Neuronal stem cell (in vitro differentiated cells): ENCODE measurements around the gene OR51A4.
"Not testable (repeated sequence)": the region's sequence is repeated elsewhere in the genome, so short reads cannot be mapped to it uniquely, and the experiment has no call there.

Source experiments
- DNase-seq: peaks from one replicate; pipeline ENCODE4 v3.0.0-alpha.2; 2013; ENCODE audit warnings: low spot score
- H2AFZ ChIP-seq: one replicate; pipeline ENCODE4 v1.6.1; 2013; ENCODE audit warnings: mild to moderate bottlenecking, low read length, inconsistent platforms
- H2AK5ac ChIP-seq: 2 replicates; pipeline ENCODE4 v1.6.1; 2013; ENCODE audit warnings: low read depth, mild to moderate bottlenecking, inconsistent platforms, low read length, moderate library complexity, mixed read lengths
- H2BK120ac ChIP-seq: 2 replicates; pipeline ENCODE4 v1.6.1; 2013; ENCODE audit warnings: low read depth, mild to moderate bottlenecking, inconsistent platforms, low read length, moderate library complexity, mixed read lengths
- H2BK12ac ChIP-seq: one replicate; pipeline ENCODE4 v1.6.1; 2013; ENCODE audit warnings: low read length, inconsistent platforms
- H2BK15ac ChIP-seq: 2 replicates; pipeline ENCODE4 v1.6.1; 2013; ENCODE audit warnings: mild to moderate bottlenecking, low read length, inconsistent platforms, mixed read lengths
- H2BK5ac ChIP-seq: one replicate; pipeline ENCODE4 v1.6.1; 2013; ENCODE audit warnings: inconsistent platforms, mild to moderate bottlenecking, low read length, moderate library complexity
- H3K14ac ChIP-seq: one replicate; pipeline ENCODE4 v1.6.1; 2013; ENCODE audit warnings: low read length, inconsistent platforms
- H3K18ac ChIP-seq: 2 replicates; pipeline ENCODE4 v1.6.1; 2013; ENCODE audit warnings: low read length, inconsistent platforms
- H3K23ac ChIP-seq: 2 replicates; pipeline ENCODE4 v1.6.1; 2013; ENCODE audit warnings: low read depth, mild to moderate bottlenecking, mixed read lengths, low read length, inconsistent platforms; ENCODE audit not compliant: poor library complexity
- H3K27ac ChIP-seq: replicated peaks from 3 replicates; pipeline ENCODE4 v1.5.1; 2013; ENCODE audit warnings: low read length, inconsistent platforms
- H3K27me3 ChIP-seq, 3 experiments: 2 replicates each; pipeline ENCODE4 v1.6.1; 2013; ENCODE audit warnings: low read length in 3 of 3, mild to moderate bottlenecking in 2 of 3, inconsistent platforms in 1 of 3, low read depth in 1 of 3, mixed read lengths in 1 of 3, moderate library complexity in 1 of 3; ENCODE audit not compliant: control insufficient read depth in 3 of 3, insufficient read depth in 3 of 3
- H3K36me3 ChIP-seq, 2 donors: replicated peaks in 1 of 2; 2 replicates each; pipeline ENCODE4 v1.6.1; 2013; ENCODE audit warnings: low read length in 2 of 2; ENCODE audit not compliant: control insufficient read depth in 2 of 2, insufficient read depth in 2 of 2
- H3K4ac ChIP-seq: 2 replicates; pipeline ENCODE4 v1.6.1; 2013; ENCODE audit warnings: inconsistent platforms, mild to moderate bottlenecking, low read length, moderate library complexity
- H3K4me1 ChIP-seq, 2 donors: 1 replicate in 1 of 2; 2 replicates in 1 of 2; pipeline ENCODE4 v1.6.1; 2013; ENCODE audit warnings: low read length in 2 of 2, low read depth in 1 of 2; ENCODE audit not compliant: control insufficient read depth in 2 of 2, insufficient read depth in 1 of 2
- H3K4me2 ChIP-seq: one replicate; pipeline ENCODE4 v1.6.1; 2013; ENCODE audit warnings: mild to moderate bottlenecking, low read length, inconsistent platforms; ENCODE audit not compliant: insufficient read depth, poor library complexity, severe bottlenecking
- H3K4me3 ChIP-seq, 2 donors: 2 replicates each; pipeline ENCODE4 v1.5.1; 2013; ENCODE audit warnings: low read length in 2 of 2, mild to moderate bottlenecking in 2 of 2, inconsistent platforms in 1 of 2, moderate library complexity in 1 of 2
- H3K79me1 ChIP-seq: one replicate; pipeline ENCODE4 v1.6.1; 2013; ENCODE audit warnings: low read depth, mild to moderate bottlenecking, inconsistent platforms, low read length, moderate library complexity
- H3K9ac ChIP-seq: one replicate; pipeline ENCODE4 v1.6.1; 2013; ENCODE audit warnings: mild to moderate bottlenecking, low read depth, low read length, inconsistent platforms; ENCODE audit not compliant: poor library complexity
- H3K9me3 ChIP-seq, 2 donors: replicated peaks in 1 of 2; 2 replicates each; pipeline versions ENCODE3 to v1.6.1; 2013; ENCODE audit warnings: low read length in 2 of 2, mild to moderate bottlenecking in 2 of 2, inconsistent platforms in 1 of 2, low read depth in 1 of 2, mixed read lengths in 1 of 2, moderate library complexity in 1 of 2; ENCODE audit not compliant: control insufficient read depth in 2 of 2, insufficient read depth in 1 of 2
- H4K8ac ChIP-seq: one replicate; pipeline ENCODE4 v1.6.1; 2013; ENCODE audit warnings: low read depth, mild to moderate bottlenecking, inconsistent platforms, low read length, moderate library complexity
- H4K91ac ChIP-seq: one replicate; pipeline ENCODE4 v1.6.1; 2013; ENCODE audit warnings: low read length, low read depth, mild to moderate bottlenecking, inconsistent platforms; ENCODE audit not compliant: poor library complexity
- WGBS, 2 donors: extraction: QIAGEN DNeasy Blood & Tissue Kit; methylation state at CpG; one replicate each; pipeline ENCODE4 v1.1.7; 2013; ENCODE audit warnings: missing lambda C conversion rate in 2 of 2, mixed read lengths in 1 of 2; ENCODE audit not compliant: insufficient read length in 2 of 2, insufficient replicate concordance in 1 of 2; ENCODE audit errors: extremely low coverage in 2 of 2; 5-methylcytosine and 5-hydroxymethylcytosine counted together

Gene OR51A4

GRCh38 chr11:4960877-4961276, 13.5 kb upstream of the OR51A4 start:
- Histone ChIP-seq H3K4me2 (no peak overlapping the region), H3K4me1 (no peaks in the 10 kb centered on the region), H3K14ac (no peak overlapping the region), H3K9ac (no peak overlapping the region), H3K9me3 (peaks cover 0 to 1% of the 10 kb centered on the region in 2 donors), H3K36me3 (no peaks in the 10 kb centered on the region), H4K91ac (no peak overlapping the region), H2AK5ac (no peak overlapping the region), H3K4me3 (no peak overlapping the region), H3K79me1 (no peaks in the 10 kb centered on the region), H3K23ac (no peak overlapping the region), H2AFZ (no peak overlapping the region), H3K27ac (no peak overlapping the region), H3K18ac (no peak overlapping the region), H4K8ac (no peak overlapping the region), H3K4ac (no peak overlapping the region), H2BK5ac (no peak overlapping the region), H2BK15ac (no peak overlapping the region), H2BK12ac (no peak overlapping the region), H2BK120ac (no peak overlapping the region), H3K27me3 (no peaks in the 10 kb centered on the region)
- no CpG with 5 or more reads among the region's 3 CpGs for WGBS, 2 donors
- DNase-seq, result no peak

DNA sequence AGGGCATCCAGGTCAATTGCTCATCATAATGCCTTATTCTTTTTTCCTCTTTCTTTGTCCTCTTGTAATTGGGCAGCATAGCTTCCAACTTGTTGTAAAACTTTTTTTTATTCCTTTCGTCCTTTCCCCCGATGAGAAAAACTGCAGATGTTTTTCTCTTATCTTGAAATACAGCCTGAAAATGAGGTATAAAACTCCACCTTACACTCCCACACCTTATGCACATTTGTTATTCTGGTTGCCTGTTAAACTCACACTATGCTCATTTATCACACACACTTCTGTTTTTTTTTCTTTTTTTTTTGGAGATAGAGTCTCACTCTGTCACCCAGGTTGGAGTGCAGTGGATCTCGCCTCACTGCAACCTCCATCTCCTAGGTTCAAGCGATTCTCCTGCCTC, 10.0 kb upstream of the OR51A4 start:
- Histone ChIP-seq H3K79me1 (no peaks in the 10 kb centered on the region), H2AK5ac (no peak overlapping the region), H3K9me3 (no peaks in the 10 kb centered on the region), H2BK15ac (no peak overlapping the region), H2AFZ (no peak overlapping the region), H4K8ac (no peak overlapping the region), H3K9ac (no peak overlapping the region), H3K23ac (no peak overlapping the region), H2BK5ac (no peak overlapping the region), H3K4me2 (no peak overlapping the region), H2BK12ac (no peak overlapping the region), H2BK120ac (no peak overlapping the region), H3K14ac (no peak overlapping the region), H3K36me3 (no peaks in the 10 kb centered on the region), H3K27ac (no peak overlapping the region), H3K18ac (no peak overlapping the region), H4K91ac (no peak overlapping the region), H3K4me1 (no peaks in the 10 kb centered on the region), H3K27me3 (no peaks in the 10 kb centered on the region), H3K4ac (no peak overlapping the region), H3K4me3 (no peak overlapping the region)
- WGBS, 2 donors, result no CpG with 5 or more reads among the region's 4 CpGs
- DNase-seq, result no peak

DNA sequence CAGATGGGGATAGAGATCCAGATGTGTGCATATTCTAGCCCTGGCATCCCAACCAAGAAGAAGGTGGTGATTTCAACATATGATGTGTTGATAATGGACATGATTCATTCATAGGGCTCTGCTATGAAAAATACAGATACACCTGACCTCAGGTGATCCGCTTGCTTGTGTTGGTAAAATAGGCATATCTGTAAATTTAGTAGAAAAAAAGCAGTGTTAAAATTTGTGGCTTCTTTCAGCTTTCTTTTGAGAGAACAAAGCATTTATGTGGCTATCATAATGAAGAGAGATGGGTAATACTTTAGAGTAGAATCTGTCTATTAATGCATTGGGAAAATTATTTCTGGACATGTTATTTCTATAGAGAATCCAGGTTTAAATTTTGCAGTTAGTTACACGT, 8.2 kb upstream of the OR51A4 start, which contains the start of gene OR51A2:
TSS of gene OR51A2 (minus strand) at position 101 of the 400 bp plus-strand sequence. CDS start at position 101, 0 bp downstream.
- H2BK12ac ChIP-seq, H3K14ac ChIP-seq, H4K8ac ChIP-seq, H2AFZ ChIP-seq, H3K9ac ChIP-seq, H3K4ac ChIP-seq, H3K4me1 ChIP-seq, H2BK120ac ChIP-seq, H3K23ac ChIP-seq, H2AK5ac ChIP-seq, H3K27me3 ChIP-seq, H3K4me3 ChIP-seq, H4K91ac ChIP-seq, H3K18ac ChIP-seq, H2BK15ac ChIP-seq, H2BK5ac ChIP-seq, H3K36me3 ChIP-seq, DNase-seq, H3K9me3 ChIP-seq, H3K79me1 ChIP-seq, H3K27ac ChIP-seq, H3K4me2 ChIP-seq: not testable (repeated sequence)
- no CpG with 5 or more reads among the region's 2 CpGs for WGBS, 2 donors

DNA sequence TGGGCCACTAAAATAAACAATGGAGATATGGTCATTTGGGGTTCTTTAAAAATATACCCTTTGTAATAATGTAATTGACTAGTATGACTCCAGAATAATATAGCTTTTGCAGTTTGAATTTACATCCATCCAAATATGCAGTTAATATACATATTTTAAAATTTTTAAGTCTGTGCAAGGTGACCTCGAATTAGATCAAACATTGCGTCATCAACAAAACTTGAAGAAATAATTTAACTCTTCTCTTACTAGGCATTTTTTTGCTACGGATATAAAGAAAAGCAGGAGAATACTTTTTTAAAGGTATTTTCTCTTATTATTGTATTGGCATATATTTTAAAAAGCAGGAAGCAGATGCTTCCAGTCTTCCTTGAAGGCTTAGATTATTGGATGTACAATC, 10.7 kb downstream of the OR51A4 start:
- Histone ChIP-seq H3K18ac (no peak overlapping the region), H3K4me2 (no peak overlapping the region), H3K23ac (no peak overlapping the region), H3K4me1 (no peaks in the 10 kb centered on the region), H3K27ac (no peak overlapping the region), H3K14ac (no peak overlapping the region), H2BK12ac (no peak overlapping the region), H2BK5ac (no peak overlapping the region), H2BK120ac (no peak overlapping the region), H4K8ac (no peak overlapping the region), H3K27me3 (no peaks in the 10 kb centered on the region), H4K91ac (no peak overlapping the region), H2AFZ (no peak overlapping the region), H3K4me3 (no peak overlapping the region), H3K36me3 (no peaks in the 10 kb centered on the region), H2BK15ac (no peak overlapping the region), H3K9me3 (no peaks in the 10 kb centered on the region), H3K4ac (no peak overlapping the region), H3K9ac (no peak overlapping the region), H3K79me1 (no peaks in the 10 kb centered on the region), H2AK5ac (no peak overlapping the region)
- DNase-seq, result no peak
- no CpG with 5 or more reads among the region's 3 CpGs for WGBS, 2 donors
